Measurements from ENCODE around the gene FAM186B.
"Not testable (repeated sequence)": the region's sequence is repeated elsewhere in the genome, so short reads cannot be mapped to it uniquely, and the experiment has no call there.

FAM186B gene, protein sequence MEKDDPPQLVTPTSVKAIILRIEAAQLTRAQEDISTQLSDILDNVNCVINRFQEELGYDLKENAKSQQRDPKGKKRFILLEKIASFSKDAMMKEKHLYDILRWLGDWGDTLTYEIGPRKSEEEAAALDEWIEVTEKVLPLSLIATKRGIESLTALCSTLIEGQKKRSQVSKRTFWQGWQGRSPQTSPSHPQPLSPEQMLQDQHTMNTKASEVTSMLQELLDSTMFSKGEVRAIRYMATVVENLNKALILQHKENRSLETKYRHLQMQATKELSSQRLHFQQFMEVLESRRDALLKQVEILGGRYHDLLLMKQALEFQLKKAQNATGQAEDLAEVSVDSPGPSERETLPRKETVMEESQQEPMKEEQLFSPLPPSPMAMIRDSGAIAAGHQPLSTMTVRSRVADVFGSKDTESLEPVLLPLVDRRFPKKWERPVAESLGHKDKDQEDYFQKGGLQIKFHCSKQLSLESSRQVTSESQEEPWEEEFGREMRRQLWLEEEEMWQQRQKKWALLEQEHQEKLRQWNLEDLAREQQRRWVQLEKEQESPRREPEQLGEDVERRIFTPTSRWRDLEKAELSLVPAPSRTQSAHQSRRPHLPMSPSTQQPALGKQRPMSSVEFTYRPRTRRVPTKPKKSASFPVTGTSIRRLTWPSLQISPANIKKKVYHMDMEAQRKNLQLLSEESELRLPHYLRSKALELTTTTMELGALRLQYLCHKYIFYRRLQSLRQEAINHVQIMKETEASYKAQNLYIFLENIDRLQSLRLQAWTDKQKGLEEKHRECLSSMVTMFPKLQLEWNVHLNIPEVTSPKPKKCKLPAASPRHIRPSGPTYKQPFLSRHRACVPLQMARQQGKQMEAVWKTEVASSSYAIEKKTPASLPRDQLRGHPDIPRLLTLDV

DNA sequence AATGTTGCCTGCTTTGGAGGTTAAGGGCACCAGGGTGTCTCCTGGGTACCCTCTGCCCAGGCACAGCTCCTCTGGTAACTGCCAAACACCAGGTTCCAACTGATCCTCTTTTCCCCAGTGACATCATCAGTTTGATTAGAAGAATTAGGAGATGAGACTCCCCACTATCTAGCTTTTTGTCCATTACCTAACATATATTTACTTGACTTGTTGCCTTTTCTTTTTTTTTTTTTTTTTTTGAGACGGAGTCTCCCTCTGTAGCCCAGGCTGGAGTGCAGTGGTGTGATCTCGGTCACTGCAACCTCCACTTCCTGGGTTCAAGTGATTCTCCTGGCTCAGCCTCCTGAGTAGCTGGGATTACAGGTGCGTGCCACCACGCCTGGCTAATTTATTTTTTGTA lies at the start of gene FAM186B:
Gene FAM186B, minus strand, starts transcription at position 101 of the 400 bp plus-strand sequence. CDS start 162 bp downstream, outside the sequence.
- H3K4me3 ChIP-seq (ENCODE audit: control insufficient read depth, low read depth, low read length); DNase-seq (ENCODE audit: low read depth): not testable (repeated sequence)

DNA sequence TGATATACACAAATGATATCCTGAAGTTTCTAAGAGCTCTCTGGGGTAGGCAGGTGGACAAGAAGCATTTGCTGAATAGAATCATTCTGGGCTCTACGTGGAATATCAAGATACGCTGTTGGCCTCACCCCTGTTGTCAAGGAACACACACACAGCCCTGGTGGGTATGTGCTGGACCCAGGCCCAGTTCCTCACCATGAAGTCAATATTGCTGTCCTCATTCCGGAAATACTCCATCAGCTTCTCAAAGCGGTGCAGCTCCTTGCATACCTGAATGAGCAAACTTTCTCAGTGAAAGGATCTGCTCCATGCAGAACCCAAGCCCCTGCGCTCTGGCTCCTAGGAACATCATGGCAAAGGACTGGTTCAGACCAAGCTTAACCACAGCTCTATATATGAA lies 49.3 kb upstream of the FAM186B start:
- no peak for DNase-seq (ENCODE audit: low read depth)
- TF ChIP-seq, protein P1, sequence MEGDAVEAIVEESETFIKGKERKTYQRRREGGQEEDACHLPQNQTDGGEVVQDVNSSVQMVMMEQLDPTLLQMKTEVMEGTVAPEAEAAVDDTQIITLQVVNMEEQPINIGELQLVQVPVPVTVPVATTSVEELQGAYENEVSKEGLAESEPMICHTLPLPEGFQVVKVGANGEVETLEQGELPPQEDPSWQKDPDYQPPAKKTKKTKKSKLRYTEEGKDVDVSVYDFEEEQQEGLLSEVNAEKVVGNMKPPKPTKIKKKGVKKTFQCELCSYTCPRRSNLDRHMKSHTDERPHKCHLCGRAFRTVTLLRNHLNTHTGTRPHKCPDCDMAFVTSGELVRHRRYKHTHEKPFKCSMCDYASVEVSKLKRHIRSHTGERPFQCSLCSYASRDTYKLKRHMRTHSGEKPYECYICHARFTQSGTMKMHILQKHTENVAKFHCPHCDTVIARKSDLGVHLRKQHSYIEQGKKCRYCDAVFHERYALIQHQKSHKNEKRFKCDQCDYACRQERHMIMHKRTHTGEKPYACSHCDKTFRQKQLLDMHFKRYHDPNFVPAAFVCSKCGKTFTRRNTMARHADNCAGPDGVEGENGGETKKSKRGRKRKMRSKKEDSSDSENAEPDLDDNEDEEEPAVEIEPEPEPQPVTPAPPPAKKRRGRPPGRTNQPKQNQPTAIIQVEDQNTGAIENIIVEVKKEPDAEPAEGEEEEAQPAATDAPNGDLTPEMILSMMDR (conservative IDR thresholded peaks at IDR 0.05; ENCODE audit: control insufficient read depth, insufficient read depth, low read depth, low read length) = no peak
- no peak overlapping the region for H3K4me3 ChIP-seq (ENCODE audit: control insufficient read depth, low read depth, low read length)

DNA sequence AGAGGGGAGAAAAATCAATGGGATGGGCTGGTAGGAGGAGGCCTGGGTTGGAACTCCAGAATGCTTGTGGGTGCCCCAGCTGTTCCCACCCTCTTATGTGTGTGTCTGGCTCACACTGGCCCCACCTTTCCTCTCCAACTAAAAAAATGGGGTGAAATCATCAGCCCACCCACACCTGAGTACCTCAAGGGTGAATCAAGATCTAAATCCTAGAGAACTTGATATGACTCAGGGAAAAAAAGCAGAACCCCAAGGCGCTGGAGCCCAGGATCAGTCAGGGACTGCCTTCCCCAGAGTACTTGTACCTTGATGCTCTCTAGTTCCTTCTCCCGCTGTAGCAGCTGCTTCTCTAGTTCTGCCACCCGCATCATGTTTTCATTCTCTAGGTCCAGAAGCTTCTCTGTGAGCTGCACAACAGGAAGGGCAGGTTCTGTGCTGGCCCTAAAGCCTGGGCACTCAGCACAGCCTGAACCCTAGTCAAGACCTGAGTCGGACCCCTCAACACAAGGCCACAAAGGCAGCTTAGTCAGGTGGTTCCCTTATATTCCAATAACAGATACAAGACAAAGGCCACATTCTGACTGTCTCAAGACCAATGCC lies 47.6 kb upstream of the FAM186B start:
- no peak overlapping the region for H3K4me3 ChIP-seq (ENCODE audit: control insufficient read depth, low read depth, low read length)
- no peak for DNase-seq (ENCODE audit: low read depth)
- TF ChIP-seq, protein P1 (conservative IDR thresholded peaks at IDR 0.05; ENCODE audit: control insufficient read depth, insufficient read depth, low read depth, low read length) = no peak

DNA sequence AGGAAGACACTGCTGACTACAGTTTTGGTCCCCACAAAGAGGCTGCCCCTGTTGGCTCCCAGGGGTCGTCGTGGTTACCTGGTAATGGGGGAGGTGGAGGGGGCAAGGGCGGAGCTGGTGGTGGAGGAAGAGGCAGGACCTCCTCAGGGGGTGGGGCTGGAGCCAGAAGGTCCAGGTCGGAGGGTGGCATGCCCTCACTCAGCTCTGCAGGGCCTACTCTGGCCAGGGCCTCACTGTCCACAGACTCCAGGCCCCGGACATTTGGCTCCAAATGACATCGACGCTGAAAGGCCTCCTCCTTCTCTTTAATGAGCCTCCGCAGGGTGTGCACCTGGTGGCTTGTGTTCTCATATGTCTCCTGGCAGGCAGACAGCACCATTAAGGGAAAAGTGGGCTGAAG lies 46.4 kb upstream of the FAM186B start:
- DNase-seq (ENCODE audit: low read depth) = no peak
- TF ChIP-seq, protein P1 (conservative IDR thresholded peaks at IDR 0.05; ENCODE audit: control insufficient read depth, insufficient read depth, low read depth, low read length) = no peak

DNA sequence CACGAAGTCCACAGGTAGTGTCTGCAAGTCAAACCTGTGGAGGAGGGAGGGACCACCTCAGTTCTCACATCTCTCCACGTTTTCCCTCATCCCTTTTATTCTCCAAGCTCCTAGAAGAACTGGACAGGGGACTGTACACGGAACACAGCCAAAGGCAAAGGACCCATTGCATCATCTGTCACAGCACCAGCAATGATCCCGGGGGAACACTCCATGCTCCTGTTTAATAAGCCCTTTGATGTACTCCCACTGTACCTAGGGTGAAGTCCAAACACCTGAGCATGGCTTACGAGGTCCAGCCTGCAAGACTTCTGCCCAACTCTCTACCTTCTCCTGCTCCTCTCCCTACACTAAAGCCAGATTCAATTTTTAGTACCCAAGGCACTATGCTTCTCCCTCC lies 44.5 kb upstream of the FAM186B start:
- no peak for DNase-seq (ENCODE audit: low read depth)
- no peak overlapping the region for H3K4me3 ChIP-seq (ENCODE audit: control insufficient read depth, low read depth, low read length)
- TF ChIP-seq, protein P1 (conservative IDR thresholded peaks at IDR 0.05; ENCODE audit: control insufficient read depth, insufficient read depth, low read depth, low read length) = no peak

More for the DNA sequence above, 46.4 kb upstream of the FAM186B start:
- no peak overlapping the region for H3K4me3 ChIP-seq (ENCODE audit: control insufficient read depth, low read depth, low read length)

DNA sequence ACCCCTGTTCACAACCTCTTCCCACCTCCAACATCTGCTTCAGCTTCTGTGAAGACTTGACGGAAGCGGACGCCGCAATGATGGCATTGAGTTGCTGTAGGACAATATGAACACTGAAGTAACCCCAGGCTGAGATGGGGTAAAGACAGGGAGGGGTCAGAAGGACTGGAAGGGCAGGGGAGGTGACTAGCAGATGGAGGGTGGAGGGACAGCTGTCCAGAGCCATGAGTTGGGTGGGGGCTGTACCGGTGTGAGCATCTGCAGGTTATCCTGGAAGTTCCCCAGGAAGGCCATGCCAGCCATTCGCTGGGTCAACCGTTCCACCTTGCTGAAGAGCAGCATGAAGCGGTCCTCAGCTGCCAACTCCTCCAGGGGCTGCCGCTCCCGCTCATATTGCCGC lies 44.0 kb upstream of the FAM186B start:
- no peak for DNase-seq (ENCODE audit: low read depth)
- no peak overlapping the region for H3K4me3 ChIP-seq (ENCODE audit: control insufficient read depth, low read depth, low read length)
- TF ChIP-seq, protein P1 (conservative IDR thresholded peaks at IDR 0.05; ENCODE audit: control insufficient read depth, insufficient read depth, low read depth, low read length) = no peak

DNA sequence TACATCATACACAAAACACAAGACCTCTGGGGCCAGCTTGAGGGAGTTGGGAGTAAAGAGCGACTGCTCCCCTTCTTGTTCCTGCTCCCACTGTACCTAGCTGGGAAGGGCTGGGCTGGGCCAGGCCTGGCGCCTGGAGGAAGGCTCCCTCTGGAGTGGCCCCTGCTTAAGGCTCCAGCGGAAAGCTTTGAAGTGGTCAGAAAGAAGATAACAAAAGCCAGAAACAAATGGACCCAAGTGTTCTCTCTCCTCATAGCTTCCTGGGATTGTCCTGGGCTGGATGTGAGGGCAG lies 43.2 kb upstream of the FAM186B start:
- TF ChIP-seq, protein P1 (conservative IDR thresholded peaks at IDR 0.05; ENCODE audit: control insufficient read depth, insufficient read depth, low read depth, low read length) = no peak
- DNase-seq (ENCODE audit: low read depth) = no peak
- no peak overlapping the region for H3K4me3 ChIP-seq (ENCODE audit: control insufficient read depth, low read depth, low read length)

Measured in fibroblast of mammary gland (primary cell).